Neural crest cell (in vitro differentiated cells): ENCODE data around the gene UCN. TPM values are rescaled to one million over a fixed set of nuclear protein-coding genes. Genes with fewer than 3 reads are reported as not detected.

Experiments
- DNase-seq: peaks from one replicate; pipeline ENCODE4 v3.0.0; 2021; ENCODE audit warnings: low read depth, mixed read lengths, low spot score
- H3K27ac Mint-ChIP-seq: one replicate; pipeline ENCODE4 v1.8.0; 2021; ENCODE audit warnings: mild to moderate bottlenecking, mixed read lengths; ENCODE audit not compliant: unreplicated experiment
- H3K27me3 Mint-ChIP-seq: 2 replicates; pipeline ENCODE4 v1.8.0; 2021; ENCODE audit warnings: low read depth, mild to moderate bottlenecking, mixed read lengths
- H3K36me3 Mint-ChIP-seq: 2 replicates; pipeline ENCODE4 v1.8.0; 2021; ENCODE audit warnings: low read depth, mild to moderate bottlenecking, mixed read lengths
- H3K4me1 Mint-ChIP-seq: 2 replicates; pipeline ENCODE4 v1.8.0; 2021; ENCODE audit warnings: mixed read lengths
- H3K4me3 Mint-ChIP-seq: one replicate; pipeline ENCODE4 v1.8.0; 2021; ENCODE audit warnings: mild to moderate bottlenecking, mixed read lengths
- H3K9me3 Mint-ChIP-seq: 2 replicates; pipeline ENCODE4 v1.8.0; 2021; ENCODE audit warnings: mixed read lengths
- CTCF ChIP-seq: fragments of 200-600 bp; sonication (generic); conservative IDR thresholded peaks from 2 replicates; pipeline ENCODE4 v1.5.0; 2021; ENCODE audit warnings: antibody characterized with exemption, mild to moderate bottlenecking
- total RNA-seq: library from RNA; stranded (reverse); gene quantifications from 2 replicates; pipeline ENCODE4 v1.2.1, GENCODE V29; 2021

UCN gene
- total RNA-seq, 1 donor from 2014 or later: 1.9 TPM

- Mint-ChIP-seq H3K27me3 (no peaks in the 10 kb centered on the region), H3K27ac (no peak overlapping the region), H3K36me3 (peaks cover 3% of the 10 kb centered on the region), H3K4me3 (no peak overlapping the region), H3K4me1 (peaks cover 36% of the 10 kb centered on the region), H3K9me3 (peaks cover under 1% of the 10 kb centered on the region)
- no peak for DNase-seq
- TF ChIP-seq CTCF: no peak
Observed at GRCh38 chr2:27351802-27352598, 43.8 kb upstream of the UCN start.

GRCh38 chr2:27350106-27350693 is 42.0 kb upstream of the UCN start:
- Mint-ChIP-seq H3K4me1 (peaks cover 22% of the 10 kb centered on the region), H3K36me3 (no peaks in the 10 kb centered on the region), H3K27ac (no peak overlapping the region), H3K27me3 (no peaks in the 10 kb centered on the region), H3K4me3 (no peak overlapping the region), H3K9me3 (no peaks in the 10 kb centered on the region)
- no peak for DNase-seq
- TF ChIP-seq CTCF: no peak

GRCh38 chr2:27347641-27348040 is 39.4 kb upstream of the UCN start:
- no peak for DNase-seq
- Mint-ChIP-seq H3K27me3 (no peaks in the 10 kb centered on the region), H3K36me3 (no peaks in the 10 kb centered on the region), H3K9me3 (no peaks in the 10 kb centered on the region), H3K4me3 (no peak overlapping the region), H3K27ac (no peak overlapping the region), H3K4me1 (peaks cover 6% of the 10 kb centered on the region)
- no peak for TF ChIP-seq CTCF

- no peak for TF ChIP-seq CTCF
- H3K4me1 Mint-ChIP-seq: no peaks in the 10 kb centered on the region
- H3K9me3 Mint-ChIP-seq: no peaks in the 10 kb centered on the region
- no peak overlapping the region for H3K27ac Mint-ChIP-seq
- peaks cover 14% of the 10 kb centered on the region for H3K36me3 Mint-ChIP-seq
- no peaks in the 10 kb centered on the region for H3K27me3 Mint-ChIP-seq
- DNase-seq: no peak
- no peak overlapping the region for H3K4me3 Mint-ChIP-seq
Observed at GRCh38 chr2:27336173-27336572, 27.9 kb upstream of the UCN start.

GRCh38 chr2:27335311-27335710 is 27.1 kb upstream of the UCN start:
- Mint-ChIP-seq H3K9me3 (no peaks in the 10 kb centered on the region), H3K4me3 (no peak overlapping the region), H3K27ac (peak overlapping the region; percentile 24), H3K36me3 (peaks cover 15% of the 10 kb centered on the region), H3K4me1 (no peaks in the 10 kb centered on the region), H3K27me3 (no peaks in the 10 kb centered on the region)
- TF ChIP-seq CTCF: no peak
- DNase-seq: no peak
